ENCODE measurements around the gene MPV17L.
"Not testable (repeated sequence)": the region's sequence is repeated elsewhere in the genome, so short reads cannot be mapped to it uniquely, and the experiment has no call there.

Gene MPV17L

DNA sequence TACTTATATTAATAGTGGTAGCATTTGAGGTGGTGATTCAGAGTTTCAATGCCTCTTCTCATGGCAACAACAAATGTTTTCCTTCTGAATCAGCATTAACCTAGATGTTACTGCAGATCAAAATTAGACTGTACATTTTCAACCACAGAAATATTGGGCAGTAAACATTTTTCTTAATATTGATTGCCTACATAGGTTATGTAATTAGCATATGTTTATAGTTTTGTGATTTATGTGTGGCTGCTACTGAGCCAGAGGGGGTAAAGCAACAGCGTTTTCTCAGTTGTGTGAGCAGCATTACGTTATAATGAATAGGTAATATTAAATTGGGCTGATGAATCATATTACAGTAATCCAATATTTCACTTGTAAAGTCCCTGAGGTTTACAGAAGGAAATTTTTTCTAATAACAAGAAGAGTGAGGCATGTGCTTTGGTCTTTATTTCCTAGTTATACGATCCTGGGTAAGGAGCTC, 20.0 kb downstream of the MPV17L start:
- 94% methylated on average over 2 of the region's 3 CpGs for WGBS
- no peak overlapping the region for H3K9ac ChIP-seq (ENCODE audit: low read depth, low read length)
- no peaks in the 10 kb centered on the region for H3K36me3 ChIP-seq (ENCODE audit: insufficient read depth, low read length)
- H3K4me1 ChIP-seq (ENCODE audit: insufficient read depth, low read length): no peaks in the 10 kb centered on the region
- no peak overlapping the region for H3K4me3 ChIP-seq (ENCODE audit: low read length)
- no peaks in the 10 kb centered on the region for H3K27me3 ChIP-seq (ENCODE audit: insufficient read depth, low read length)
- H3K27ac ChIP-seq (ENCODE audit: low read depth, low read length): no peak overlapping the region
- no peaks in the 10 kb centered on the region for H3K9me3 ChIP-seq (ENCODE audit: insufficient read depth, low read depth, low read length)

DNA sequence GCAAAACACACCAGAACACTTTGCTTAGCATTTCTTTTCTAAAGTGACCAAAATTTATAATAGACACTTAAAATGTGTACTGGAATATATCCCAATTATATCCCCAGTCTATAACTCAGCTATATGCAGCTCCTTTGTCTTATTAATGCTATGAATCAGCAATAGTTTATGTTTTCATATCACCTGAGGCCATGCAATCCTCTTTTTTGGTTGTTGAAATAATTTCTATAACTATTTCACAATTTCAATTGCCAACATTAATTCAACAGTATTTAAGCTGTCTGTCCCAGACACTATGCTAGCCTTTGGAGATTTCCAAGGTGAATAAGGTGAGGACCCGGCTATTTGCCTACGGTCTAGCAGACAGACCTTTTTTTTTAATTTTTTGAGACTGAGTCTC, 21.6 kb downstream of the MPV17L start:
- H3K27ac ChIP-seq (ENCODE audit: low read depth, low read length): no peak overlapping the region
- H3K4me3 ChIP-seq (ENCODE audit: low read length): no peak overlapping the region
- whole genome bisulfite sequencing: 91% methylated on average over 2 of the region's 2 CpGs
- no peaks in the 10 kb centered on the region for H3K36me3 ChIP-seq (ENCODE audit: insufficient read depth, low read length)
- H3K9me3 ChIP-seq (ENCODE audit: insufficient read depth, low read depth, low read length): no peaks in the 10 kb centered on the region
- no peak overlapping the region for H3K9ac ChIP-seq (ENCODE audit: low read depth, low read length)
- no peaks in the 10 kb centered on the region for H3K4me1 ChIP-seq (ENCODE audit: insufficient read depth, low read length)
- H3K27me3 ChIP-seq (ENCODE audit: insufficient read depth, low read length): no peaks in the 10 kb centered on the region

DNA sequence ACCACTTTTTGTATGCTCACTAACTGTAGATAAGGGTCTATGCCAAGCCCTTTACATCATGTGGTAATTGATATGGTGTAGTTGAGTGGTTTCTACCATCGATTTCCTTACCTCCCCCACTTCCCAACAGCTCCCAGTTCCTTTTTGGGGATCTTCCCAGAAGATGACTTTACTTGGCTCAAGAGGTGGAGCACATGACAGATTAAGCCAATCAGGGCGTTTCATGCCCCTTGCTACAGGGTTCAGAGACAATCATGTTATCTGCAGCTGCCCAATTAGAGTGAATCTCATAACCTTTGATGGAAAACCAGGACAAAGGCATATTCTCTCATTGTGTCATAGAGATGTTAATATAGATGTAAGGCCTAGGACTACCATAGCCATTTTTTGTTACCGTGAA, 22.7 kb downstream of the MPV17L start:
- Histone ChIP-seq H3K4me3 (ENCODE audit: low read length) (no peak overlapping the region), H3K27ac (ENCODE audit: low read depth, low read length) (no peak overlapping the region), H3K9ac (ENCODE audit: low read depth, low read length) (no peak overlapping the region), H3K27me3 (ENCODE audit: insufficient read depth, low read length) (no peaks in the 10 kb centered on the region), H3K9me3 (ENCODE audit: insufficient read depth, low read depth, low read length) (no peaks in the 10 kb centered on the region), H3K4me1 (ENCODE audit: insufficient read depth, low read length) (no peaks in the 10 kb centered on the region), H3K36me3 (ENCODE audit: insufficient read depth, low read length) (no peaks in the 10 kb centered on the region)
- WGBS: 96% methylated on average over 3 of the region's 3 CpGs

DNA sequence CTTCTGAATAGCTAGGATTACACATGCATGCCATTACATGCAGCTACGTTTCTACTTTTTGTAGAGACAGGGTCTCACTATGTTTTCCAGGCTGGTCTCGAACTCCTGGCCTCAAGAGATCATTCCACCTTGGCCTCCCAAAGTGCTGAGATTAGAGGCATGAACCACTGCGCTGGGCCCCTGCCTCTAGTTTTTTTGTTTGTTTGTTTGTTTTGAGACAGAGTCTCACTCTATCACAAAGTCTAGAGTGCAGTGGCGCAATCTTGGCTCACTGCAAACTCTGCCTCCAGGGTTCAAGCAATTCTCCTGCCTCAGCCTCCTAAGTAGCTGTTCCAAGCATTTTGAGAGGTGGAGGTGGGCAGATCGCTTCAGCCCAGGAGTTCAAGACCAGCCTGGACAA, 26.1 kb downstream of the MPV17L start:
- H3K27me3 ChIP-seq (ENCODE audit: insufficient read depth, low read length); H3K4me3 ChIP-seq (ENCODE audit: low read length); H3K9me3 ChIP-seq (ENCODE audit: insufficient read depth, low read depth, low read length); H3K36me3 ChIP-seq (ENCODE audit: insufficient read depth, low read length); H3K27ac ChIP-seq (ENCODE audit: low read depth, low read length); H3K4me1 ChIP-seq (ENCODE audit: insufficient read depth, low read length); H3K9ac ChIP-seq (ENCODE audit: low read depth, low read length): not testable (repeated sequence)
- 88% methylated on average over 5 of the region's 5 CpGs for WGBS

- Histone ChIP-seq H3K9ac (ENCODE audit: low read depth, low read length) (no peak overlapping the region), H3K4me3 (ENCODE audit: low read length) (no peak overlapping the region), H3K9me3 (ENCODE audit: insufficient read depth, low read depth, low read length) (no peaks in the 10 kb centered on the region), H3K36me3 (ENCODE audit: insufficient read depth, low read length) (no peaks in the 10 kb centered on the region), H3K27ac (ENCODE audit: low read depth, low read length) (no peak overlapping the region), H3K27me3 (ENCODE audit: insufficient read depth, low read length) (no peaks in the 10 kb centered on the region), H3K4me1 (ENCODE audit: insufficient read depth, low read length) (no peaks in the 10 kb centered on the region)
- 92% methylated on average over 8 of the region's 8 CpGs for WGBS
These were observed 26.7 kb downstream of the MPV17L start for GRCh38 chr16:15422222-15422621.

GRCh38 chr16:15425861-15426260, 30.3 kb downstream of the MPV17L start:
- no peaks in the 10 kb centered on the region for H3K9me3 ChIP-seq (ENCODE audit: insufficient read depth, low read depth, low read length)
- no peak overlapping the region for H3K27ac ChIP-seq (ENCODE audit: low read depth, low read length)
- H3K27me3 ChIP-seq (ENCODE audit: insufficient read depth, low read length): no peaks in the 10 kb centered on the region
- no peak overlapping the region for H3K4me3 ChIP-seq (ENCODE audit: low read length)
- no peaks in the 10 kb centered on the region for H3K4me1 ChIP-seq (ENCODE audit: insufficient read depth, low read length)
- no peak overlapping the region for H3K9ac ChIP-seq (ENCODE audit: low read depth, low read length)
- WGBS: 95% methylated on average over 5 of the region's 6 CpGs
- H3K36me3 ChIP-seq (ENCODE audit: insufficient read depth, low read length): no peaks in the 10 kb centered on the region

DNA sequence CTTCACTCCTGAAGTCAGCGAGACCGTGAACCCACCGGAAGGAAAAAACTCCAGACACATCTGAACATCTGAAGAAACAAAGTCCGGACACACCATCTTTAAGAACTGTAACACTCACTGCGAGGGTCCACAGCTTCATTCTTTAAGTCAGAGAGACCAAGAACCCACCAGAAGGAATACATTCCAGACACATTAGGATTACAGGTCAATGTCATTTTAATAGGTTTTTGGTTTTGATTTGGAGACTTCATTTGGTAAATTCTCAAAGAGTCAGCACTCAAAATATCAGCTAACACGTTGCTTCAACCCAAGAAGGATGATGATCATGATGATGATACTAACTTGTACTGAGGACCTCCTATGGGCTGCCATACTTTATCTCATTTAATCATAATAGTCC, 31.2 kb downstream of the MPV17L start:
- H3K4me3 ChIP-seq (ENCODE audit: low read length): no peak overlapping the region
- WGBS: 73% methylated on average over 5 of the region's 6 CpGs
- H3K9ac ChIP-seq (ENCODE audit: low read depth, low read length): no peak overlapping the region
- H3K27ac ChIP-seq (ENCODE audit: low read depth, low read length): no peak overlapping the region
- no peaks in the 10 kb centered on the region for H3K9me3 ChIP-seq (ENCODE audit: insufficient read depth, low read depth, low read length)
- no peaks in the 10 kb centered on the region for H3K4me1 ChIP-seq (ENCODE audit: insufficient read depth, low read length)
- H3K27me3 ChIP-seq (ENCODE audit: insufficient read depth, low read length): no peaks in the 10 kb centered on the region
- H3K36me3 ChIP-seq (ENCODE audit: insufficient read depth, low read length): no peaks in the 10 kb centered on the region

- H3K9me3 ChIP-seq (ENCODE audit: insufficient read depth, low read depth, low read length): no peaks in the 10 kb centered on the region
- H3K4me1 ChIP-seq (ENCODE audit: insufficient read depth, low read length): no peaks in the 10 kb centered on the region
- 73% methylated on average over 4 of the region's 8 CpGs for WGBS
- H3K27ac ChIP-seq (ENCODE audit: low read depth, low read length): no peak overlapping the region
- no peaks in the 10 kb centered on the region for H3K36me3 ChIP-seq (ENCODE audit: insufficient read depth, low read length)
- no peak overlapping the region for H3K9ac ChIP-seq (ENCODE audit: low read depth, low read length)
- no peaks in the 10 kb centered on the region for H3K27me3 ChIP-seq (ENCODE audit: insufficient read depth, low read length)
- no peak overlapping the region for H3K4me3 ChIP-seq (ENCODE audit: low read length)
These were observed 32.2 kb downstream of the MPV17L start for GRCh38 chr16:15427648-15428239.

DNA sequence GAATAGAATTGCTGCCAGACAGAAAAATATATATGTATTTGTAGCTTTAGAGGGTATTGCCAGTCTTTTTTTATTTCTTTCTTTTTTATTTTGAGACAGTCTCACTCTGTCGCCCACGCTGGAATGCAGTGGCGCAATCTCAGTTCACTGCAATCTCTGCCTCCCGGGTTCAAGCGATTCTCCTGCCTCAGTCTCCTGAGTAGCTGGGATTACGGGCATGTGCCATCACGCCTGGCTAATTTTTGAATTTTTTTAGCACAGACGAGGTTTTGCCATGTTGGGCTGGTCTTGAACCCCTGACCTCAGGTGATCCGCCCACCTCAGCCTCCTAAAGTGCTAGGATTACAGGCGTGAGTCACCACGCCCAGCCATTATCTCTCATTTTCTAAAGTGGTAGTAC, 35.3 kb downstream of the MPV17L start:
- not testable (repeated sequence) for H3K9ac ChIP-seq (ENCODE audit: low read depth, low read length); H3K27ac ChIP-seq (ENCODE audit: low read depth, low read length); H3K9me3 ChIP-seq (ENCODE audit: insufficient read depth, low read depth, low read length); H3K36me3 ChIP-seq (ENCODE audit: insufficient read depth, low read length); H3K4me1 ChIP-seq (ENCODE audit: insufficient read depth, low read length); H3K4me3 ChIP-seq (ENCODE audit: low read length)
- H3K27me3 ChIP-seq (ENCODE audit: insufficient read depth, low read length): peaks cover 12% of the 10 kb centered on the region
- WGBS: 92% methylated on average over 11 of the region's 11 CpGs

DNA sequence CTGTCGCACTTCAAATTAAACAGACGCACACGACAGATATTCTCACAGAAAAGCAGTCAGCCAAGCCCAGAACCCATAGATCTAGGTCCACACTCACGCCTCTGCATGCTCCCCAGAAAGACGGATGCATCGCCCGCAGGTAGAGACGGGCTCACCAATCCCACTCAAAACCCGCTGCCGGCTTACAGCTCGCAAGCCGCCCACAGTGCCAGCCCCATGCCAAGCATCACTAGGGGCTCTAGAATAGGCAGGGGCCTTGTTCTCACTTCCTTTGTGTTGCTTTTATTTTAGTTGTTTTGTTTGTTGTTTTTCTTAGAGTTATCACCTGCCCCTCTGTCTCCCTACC, 38.5 kb downstream of the MPV17L start:
- Histone ChIP-seq H3K9ac (ENCODE audit: low read depth, low read length) (no peak overlapping the region), H3K4me1 (ENCODE audit: insufficient read depth, low read length) (no peaks in the 10 kb centered on the region), H3K36me3 (ENCODE audit: insufficient read depth, low read length) (no peaks in the 10 kb centered on the region), H3K9me3 (ENCODE audit: insufficient read depth, low read depth, low read length) (no peaks in the 10 kb centered on the region), H3K4me3 (ENCODE audit: low read length) (peak overlapping the region; percentile 91), H3K27ac (ENCODE audit: low read depth, low read length) (no peak overlapping the region), H3K27me3 (ENCODE audit: insufficient read depth, low read length) (peaks cover 15% of the 10 kb centered on the region)
- 68% methylated on average over 12 of the region's 12 CpGs for WGBS

- H3K4me1 ChIP-seq (ENCODE audit: insufficient read depth, low read length): no peaks in the 10 kb centered on the region
- H3K9me3 ChIP-seq (ENCODE audit: insufficient read depth, low read depth, low read length): no peaks in the 10 kb centered on the region
- peaks cover 15% of the 10 kb centered on the region for H3K27me3 ChIP-seq (ENCODE audit: insufficient read depth, low read length)
- H3K4me3 ChIP-seq (ENCODE audit: low read length): peak within 1 kb of the TSS; percentile 91
- peak within 1 kb of the TSS; percentile 66 for H3K9ac ChIP-seq (ENCODE audit: low read depth, low read length)
- under 1% methylated on average over 63 of the region's 63 CpGs for WGBS
- H3K36me3 ChIP-seq (ENCODE audit: insufficient read depth, low read length): no peaks in the 10 kb centered on the region
- H3K27ac ChIP-seq (ENCODE audit: low read depth, low read length): no peak within 1 kb of the TSS
These were observed 39.1 kb downstream of the MPV17L start, which contains the start of gene BMERB1 for GRCh38 chr16:15434425-15435215. Gene BMERB1, plus strand, starts transcription at chr16:15434588. Its CDS starts 66 bp downstream, at chr16:15434654.
